Amniotic stem cell (primary cell): ENCODE results near the gene TRIM7.
"Not testable (repeated sequence)": the region's sequence is repeated elsewhere in the genome, so short reads cannot be mapped to it uniquely, and the experiment has no call there.

ENCODE experiments used
- DNase-seq: peaks from one replicate; lab custom pipeline; 2025; lab: John Stamatoyannopoulos, UW

Gene TRIM7

GRCh38 chr5:181233088-181233800, 28.2 kb upstream of the TRIM7 start:
- no peak for DNase-seq

GRCh38 chr5:181232593-181232992, 27.6 kb upstream of the TRIM7 start:
- DNase-seq: no peak

- DNase-seq: no peak
Measured at GRCh38 chr5:181231432-181231831, 26.4 kb upstream of the TRIM7 start.

- DNase-seq: no peak
Measured at GRCh38 chr5:181230551-181230950, 25.6 kb upstream of the TRIM7 start.

GRCh38 chr5:181229996-181230395, 25.0 kb upstream of the TRIM7 start:
- DNase-seq: no peak

GRCh38 chr5:181224390-181225229, 19.6 kb upstream of the TRIM7 start:
- DNase-seq: no peak

GRCh38 chr5:181223729-181224389, 18.9 kb upstream of the TRIM7 start:
- no peak for DNase-seq

- no peak for DNase-seq
Measured at GRCh38 chr5:181223058-181223728, 18.2 kb upstream of the TRIM7 start, which contains the start of gene TRIM41. TSS of gene TRIM41 (plus strand) at chr5:181223281. CDS start at chr5:181224000, 719 bp downstream.

- DNase-seq: no peak
Measured at GRCh38 chr5:181222630-181223057, 17.6 kb upstream of the TRIM7 start.

- DNase-seq: no peak
Measured at GRCh38 chr5:181221792-181222629, 17.0 kb upstream of the TRIM7 start.

- DNase-seq: no peak
Measured at GRCh38 chr5:181221105-181221791, 16.3 kb upstream of the TRIM7 start.

GRCh38 chr5:181220178-181220515, 15.2 kb upstream of the TRIM7 start:
- DNase-seq: no peak

- no peak for DNase-seq
Measured at GRCh38 chr5:181219262-181220177, 14.5 kb upstream of the TRIM7 start.

GRCh38 chr5:181218795-181219124, 13.8 kb upstream of the TRIM7 start:
- no peak for DNase-seq

- DNase-seq: no peak
Measured at GRCh38 chr5:181217803-181218062, 12.7 kb upstream of the TRIM7 start.

GRCh38 chr5:181217111-181217802, 12.3 kb upstream of the TRIM7 start:
- DNase-seq: no peak

GRCh38 chr5:181215997-181216989, 11.3 kb upstream of the TRIM7 start:
- no peak for DNase-seq

GRCh38 chr5:181214249-181214648, 9.3 kb upstream of the TRIM7 start:
- not testable (repeated sequence) for DNase-seq
